Measurements from ENCODE around the gene MYO18B.

The MYO18B gene

DNA sequence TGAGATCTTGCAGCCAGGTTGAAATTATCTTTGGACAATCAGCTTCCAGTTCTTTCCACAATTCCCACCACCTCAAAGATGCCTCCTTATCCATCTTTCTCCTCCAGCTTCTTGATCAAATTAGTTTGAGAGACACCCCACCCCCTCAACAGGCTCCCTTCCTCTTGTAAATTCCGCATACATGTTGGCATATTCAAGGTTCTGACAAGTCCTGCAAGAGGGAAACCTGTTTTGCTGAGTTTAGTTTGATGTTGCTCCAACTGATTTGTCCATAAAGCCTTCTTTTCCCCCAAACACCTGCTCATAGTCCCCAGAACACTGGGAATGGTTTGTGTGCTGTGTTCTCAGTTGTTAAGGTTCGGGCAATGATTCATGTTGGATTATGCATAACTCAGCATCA, 73.6 kb downstream of the MYO18B start:
- H3K27me3 ChIP-seq (ENCODE audit: control insufficient read depth in 5 of 5, insufficient read depth in 4 of 5, low read length in 5 of 5): peaks cover 0 to 11% (median 0%) of the 10 kb centered on the region in 5 donors
- no peaks in the 10 kb centered on the region for H3K36me3 ChIP-seq (ENCODE audit: control insufficient read depth in 5 of 5, insufficient read depth in 5 of 5, low read length in 5 of 5)
- H3K4me1 ChIP-seq (ENCODE audit: control insufficient read depth in 5 of 5, insufficient read depth in 5 of 5, low read length in 5 of 5): no peaks in the 10 kb centered on the region
- no peak overlapping the region for H3K9ac ChIP-seq (ENCODE audit: low read length in 5 of 5)
- no peak overlapping the region for H3K27ac ChIP-seq (ENCODE audit: low read depth, low read length)
- H3K4me3 ChIP-seq (ENCODE audit: low read depth in 1 of 5, low read length in 5 of 5): no peak overlapping the region
- H3K9me3 ChIP-seq (ENCODE audit: control insufficient read depth in 5 of 5, low read length in 5 of 5): no peaks in the 10 kb centered on the region

DNA sequence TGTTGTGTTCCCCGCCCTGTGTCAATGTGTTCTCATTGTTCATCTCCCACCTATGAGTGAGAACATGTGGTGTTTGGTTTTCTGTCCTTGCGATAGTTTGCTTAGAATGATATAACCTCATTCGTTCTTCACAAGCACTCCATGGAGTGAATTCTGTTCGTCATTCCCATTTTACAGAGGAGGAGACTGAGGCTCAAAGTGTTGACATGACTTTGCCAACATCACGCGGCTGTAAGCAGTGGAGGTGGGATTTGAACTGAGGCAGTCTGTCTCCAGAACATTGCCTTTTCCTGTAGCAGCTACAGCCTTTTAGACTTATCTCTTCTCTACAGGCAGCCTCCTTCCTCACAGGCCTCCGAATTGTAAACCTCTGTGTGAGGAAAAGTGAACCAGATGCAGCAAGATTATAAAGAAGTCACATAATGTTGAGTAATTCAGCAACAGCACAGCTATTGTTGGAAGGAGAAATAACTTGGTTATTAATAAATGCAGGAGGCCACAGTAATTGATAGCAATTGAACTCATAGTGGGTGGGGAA, 74.6 kb downstream of the MYO18B start:
- peaks cover 0 to 11% (median 0%) of the 10 kb centered on the region in 5 donors for H3K27me3 ChIP-seq (ENCODE audit: control insufficient read depth in 5 of 5, insufficient read depth in 4 of 5, low read length in 5 of 5)
- no peak overlapping the region for H3K4me3 ChIP-seq (ENCODE audit: low read depth in 1 of 5, low read length in 5 of 5)
- no peaks in the 10 kb centered on the region for H3K36me3 ChIP-seq (ENCODE audit: control insufficient read depth in 5 of 5, insufficient read depth in 5 of 5, low read length in 5 of 5)
- peaks cover 0 to 3% (median 0%) of the 10 kb centered on the region in 5 donors for H3K9me3 ChIP-seq (ENCODE audit: control insufficient read depth in 5 of 5, low read length in 5 of 5)
- H3K4me1 ChIP-seq (ENCODE audit: control insufficient read depth in 5 of 5, insufficient read depth in 5 of 5, low read length in 5 of 5): no peaks in the 10 kb centered on the region
- H3K27ac ChIP-seq (ENCODE audit: low read depth, low read length): no peak overlapping the region
- no peak overlapping the region for H3K9ac ChIP-seq (ENCODE audit: low read length in 5 of 5)

DNA sequence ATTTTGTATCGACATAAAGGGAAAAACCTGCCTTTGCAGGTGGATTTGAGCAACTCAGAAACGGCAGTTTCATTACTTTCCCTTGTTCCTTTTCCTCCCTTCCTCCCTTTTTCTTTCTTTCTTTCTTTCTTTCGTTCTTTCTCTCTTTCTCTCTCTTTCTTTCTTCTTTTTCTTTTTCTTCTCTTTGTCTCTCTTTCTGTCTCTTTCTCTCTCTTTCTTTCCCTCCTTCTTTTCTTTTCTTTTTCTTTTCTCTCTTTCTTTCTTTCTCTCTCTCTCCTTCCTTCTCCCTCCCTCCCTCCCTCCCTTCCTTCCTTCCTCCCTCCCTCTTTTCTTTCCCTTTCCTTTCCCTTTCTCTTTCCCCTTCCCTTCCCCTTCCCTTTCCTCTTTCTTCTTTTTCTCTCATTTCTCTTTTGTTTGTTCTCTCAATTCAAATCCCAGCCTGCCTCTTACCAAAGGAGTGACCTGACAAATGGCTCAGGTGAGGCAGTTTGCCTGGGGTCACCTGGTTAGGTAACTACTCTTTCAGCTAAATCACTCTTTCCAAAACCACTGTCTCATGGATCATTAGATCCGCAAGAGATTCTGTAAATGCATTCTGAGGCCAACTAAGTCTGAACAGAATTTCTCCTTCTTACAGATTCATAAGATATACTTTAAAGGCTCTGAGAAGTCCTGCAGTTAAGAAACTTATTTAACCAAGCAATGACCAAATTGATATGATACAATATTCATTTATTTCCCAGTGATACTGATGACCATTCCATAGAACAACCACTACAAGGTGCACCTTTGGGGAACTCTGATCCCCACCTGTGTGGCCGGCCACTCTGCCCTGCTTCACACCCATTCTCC, 75.3 kb downstream of the MYO18B start:
- Histone ChIP-seq H3K9me3 (ENCODE audit: control insufficient read depth in 5 of 5, low read length in 5 of 5) (peaks cover 0 to 4% (median 0%) of the 10 kb centered on the region in 5 donors), H3K27me3 (ENCODE audit: control insufficient read depth in 5 of 5, insufficient read depth in 4 of 5, low read length in 5 of 5) (peaks cover 0 to 11% (median 0%) of the 10 kb centered on the region in 5 donors)

DNA sequence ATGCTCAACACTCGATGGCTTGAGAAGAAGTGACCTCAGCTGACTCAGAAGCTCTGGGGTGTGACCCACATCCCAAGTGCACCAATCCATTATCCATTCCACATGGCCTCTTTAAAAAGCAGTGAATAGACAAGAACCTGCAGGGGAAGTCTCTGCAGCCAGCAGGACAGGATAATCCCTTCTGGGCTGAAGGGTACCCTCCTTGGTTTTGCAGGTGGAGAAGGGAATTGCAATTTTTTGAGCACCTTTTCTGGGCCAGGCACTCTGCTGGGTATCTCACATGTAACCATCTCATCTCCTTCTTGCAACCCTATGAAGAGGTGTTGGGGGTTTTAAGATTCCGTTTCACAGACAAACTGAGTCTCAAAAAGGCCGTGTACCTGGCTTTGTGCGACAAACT, 76.6 kb downstream of the MYO18B start:
- Histone ChIP-seq H3K4me1 (ENCODE audit: control insufficient read depth in 5 of 5, insufficient read depth in 5 of 5, low read length in 5 of 5) (no peaks in the 10 kb centered on the region), H3K4me3 (ENCODE audit: low read depth in 1 of 5, low read length in 5 of 5) (no peak overlapping the region), H3K9ac (ENCODE audit: low read length in 5 of 5) (no peak overlapping the region), H3K27ac (ENCODE audit: low read depth, low read length) (no peak overlapping the region), H3K27me3 (ENCODE audit: control insufficient read depth in 5 of 5, insufficient read depth in 4 of 5, low read length in 5 of 5) (peaks cover 0 to 11% (median 0%) of the 10 kb centered on the region in 5 donors), H3K36me3 (ENCODE audit: control insufficient read depth in 5 of 5, insufficient read depth in 5 of 5, low read length in 5 of 5) (no peaks in the 10 kb centered on the region), H3K9me3 (ENCODE audit: control insufficient read depth in 5 of 5, low read length in 5 of 5) (peaks cover 0 to 5% (median 0%) of the 10 kb centered on the region in 5 donors)

More for the DNA sequence above, 75.3 kb downstream of the MYO18B start:
- no peak overlapping the region for H3K27ac ChIP-seq (ENCODE audit: low read depth, low read length)
- H3K4me1 ChIP-seq (ENCODE audit: control insufficient read depth in 5 of 5, insufficient read depth in 5 of 5, low read length in 5 of 5): no peaks in the 10 kb centered on the region
- no peak overlapping the region for H3K9ac ChIP-seq (ENCODE audit: low read length in 5 of 5)
- no peaks in the 10 kb centered on the region for H3K36me3 ChIP-seq (ENCODE audit: control insufficient read depth in 5 of 5, insufficient read depth in 5 of 5, low read length in 5 of 5)
- no peak overlapping the region for H3K4me3 ChIP-seq (ENCODE audit: low read depth in 1 of 5, low read length in 5 of 5)

DNA sequence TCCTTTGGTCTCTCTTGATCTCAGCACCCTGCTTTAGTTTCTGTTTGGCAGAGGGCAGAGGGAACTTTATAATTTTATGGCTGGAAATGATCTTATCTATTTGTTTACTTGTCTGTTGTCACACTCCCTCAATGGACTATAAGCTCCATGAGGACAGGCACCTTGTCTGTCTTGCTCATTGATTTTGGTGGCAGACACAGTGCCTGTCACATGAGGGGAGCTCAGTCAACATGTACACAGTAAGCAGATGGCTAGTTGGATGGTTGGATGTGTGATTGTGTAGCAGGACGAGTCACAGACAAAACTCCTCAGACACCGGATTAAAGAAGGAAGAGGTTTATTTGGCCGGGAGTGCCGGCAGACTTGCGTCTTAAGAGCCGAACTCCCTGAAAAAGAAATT, 80.4 kb downstream of the MYO18B start:
- no peak overlapping the region for H3K9ac ChIP-seq (ENCODE audit: low read length in 5 of 5)
- H3K4me1 ChIP-seq (ENCODE audit: control insufficient read depth in 5 of 5, insufficient read depth in 5 of 5, low read length in 5 of 5): no peaks in the 10 kb centered on the region
- no peaks in the 10 kb centered on the region for H3K36me3 ChIP-seq (ENCODE audit: control insufficient read depth in 5 of 5, insufficient read depth in 5 of 5, low read length in 5 of 5)
- no peak overlapping the region for H3K27ac ChIP-seq (ENCODE audit: low read depth, low read length)
- H3K4me3 ChIP-seq (ENCODE audit: low read depth in 1 of 5, low read length in 5 of 5): no peak overlapping the region
- H3K9me3 ChIP-seq (ENCODE audit: control insufficient read depth in 5 of 5, low read length in 5 of 5): peaks cover 0 to 5% (median 0%) of the 10 kb centered on the region in 5 donors
- peaks cover 0 to 15% (median 0%) of the 10 kb centered on the region in 5 donors for H3K27me3 ChIP-seq (ENCODE audit: control insufficient read depth in 5 of 5, insufficient read depth in 4 of 5, low read length in 5 of 5)

DNA sequence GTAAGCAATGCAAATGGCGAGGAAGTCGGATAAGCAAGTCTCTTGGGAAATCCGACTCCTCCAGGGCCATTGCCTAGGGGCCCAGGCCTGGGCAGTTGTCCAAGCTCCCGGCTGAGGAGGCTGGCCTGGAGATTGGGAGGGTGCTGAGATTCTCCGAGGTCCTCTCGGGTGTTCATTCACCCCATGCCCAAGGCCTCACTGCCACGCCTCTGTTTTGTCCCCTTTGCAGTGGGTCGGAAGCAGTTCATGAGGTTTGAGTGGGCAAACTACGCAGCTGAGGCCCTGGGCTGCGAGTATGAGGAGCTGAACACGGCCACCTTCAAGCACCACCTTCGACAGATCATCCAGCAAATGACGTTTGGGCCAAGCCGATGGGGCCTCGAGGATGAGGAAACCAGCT, 81.3 kb downstream of the MYO18B start:
- H3K9ac ChIP-seq (ENCODE audit: low read length in 5 of 5): no peak overlapping the region
- H3K27ac ChIP-seq (ENCODE audit: low read depth, low read length): no peak overlapping the region
- H3K4me1 ChIP-seq (ENCODE audit: control insufficient read depth in 5 of 5, insufficient read depth in 5 of 5, low read length in 5 of 5): no peaks in the 10 kb centered on the region
- no peaks in the 10 kb centered on the region for H3K36me3 ChIP-seq (ENCODE audit: control insufficient read depth in 5 of 5, insufficient read depth in 5 of 5, low read length in 5 of 5)
- peaks cover 0 to 5% (median 0%) of the 10 kb centered on the region in 5 donors for H3K9me3 ChIP-seq (ENCODE audit: control insufficient read depth in 5 of 5, low read length in 5 of 5)
- H3K27me3 ChIP-seq (ENCODE audit: control insufficient read depth in 5 of 5, insufficient read depth in 4 of 5, low read length in 5 of 5): peaks cover 0 to 9% (median 0%) of the 10 kb centered on the region in 5 donors
- no peak overlapping the region for H3K4me3 ChIP-seq (ENCODE audit: low read depth in 1 of 5, low read length in 5 of 5)

DNA sequence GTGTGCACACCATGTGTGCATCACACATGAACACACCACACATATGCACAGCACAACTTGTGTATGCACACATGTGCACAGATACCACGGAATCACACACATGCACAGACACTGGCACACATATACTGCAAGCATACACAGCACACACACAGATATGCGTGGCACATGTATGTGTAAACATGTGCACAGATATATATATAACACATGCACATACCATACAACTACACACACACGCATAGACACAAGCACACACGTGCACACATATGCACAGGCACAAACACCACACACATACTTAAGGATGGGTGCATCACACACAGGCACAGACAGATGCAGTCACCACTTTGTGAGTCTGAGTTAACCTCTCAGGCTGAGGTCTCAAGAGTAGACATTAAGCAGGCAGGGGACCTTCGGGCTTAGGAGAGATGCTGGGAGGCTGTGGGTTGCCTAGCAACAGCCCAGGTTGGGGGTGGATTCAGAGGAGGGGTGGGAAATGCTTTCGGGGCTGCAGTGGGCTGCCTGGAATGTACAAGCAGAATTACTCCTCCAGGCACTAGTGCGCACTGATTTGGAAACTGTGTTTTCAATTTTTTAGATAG, 82.9 kb downstream of the MYO18B start:
- peaks cover 0 to 5% (median 0%) of the 10 kb centered on the region in 5 donors for H3K9me3 ChIP-seq (ENCODE audit: control insufficient read depth in 5 of 5, low read length in 5 of 5)
- no peaks in the 10 kb centered on the region for H3K36me3 ChIP-seq (ENCODE audit: control insufficient read depth in 5 of 5, insufficient read depth in 5 of 5, low read length in 5 of 5)
- no peak overlapping the region for H3K9ac ChIP-seq (ENCODE audit: low read length in 5 of 5)
- H3K27ac ChIP-seq (ENCODE audit: low read depth, low read length): no peak overlapping the region
- H3K4me3 ChIP-seq (ENCODE audit: low read depth in 1 of 5, low read length in 5 of 5): no peak overlapping the region
- no peaks in the 10 kb centered on the region for H3K4me1 ChIP-seq (ENCODE audit: control insufficient read depth in 5 of 5, insufficient read depth in 5 of 5, low read length in 5 of 5)
- peaks cover 0 to 4% (median 0%) of the 10 kb centered on the region in 5 donors for H3K27me3 ChIP-seq (ENCODE audit: control insufficient read depth in 5 of 5, insufficient read depth in 4 of 5, low read length in 5 of 5)

DNA sequence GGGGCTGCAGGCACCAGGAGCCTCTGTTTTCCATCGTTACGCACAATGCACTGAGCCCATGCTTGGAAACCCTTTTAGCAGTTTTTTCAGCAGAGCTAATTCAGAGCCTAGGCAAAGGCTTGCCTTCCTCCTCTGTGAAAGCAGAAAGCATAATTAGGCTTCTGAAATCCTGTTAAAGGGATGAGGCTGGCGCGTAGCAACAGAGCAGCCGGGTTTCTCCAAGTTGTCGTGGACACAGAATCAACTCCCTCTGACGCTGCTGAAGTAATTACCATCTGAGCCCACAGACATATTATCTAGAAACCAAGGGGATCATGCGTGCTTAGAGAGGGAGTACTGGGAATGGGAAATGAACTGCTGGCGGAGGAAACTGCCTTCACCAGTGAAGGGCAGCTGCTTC, 85.4 kb downstream of the MYO18B start:
- H3K36me3 ChIP-seq (ENCODE audit: control insufficient read depth in 5 of 5, insufficient read depth in 5 of 5, low read length in 5 of 5): no peaks in the 10 kb centered on the region
- H3K27ac ChIP-seq (ENCODE audit: low read depth, low read length): no peak overlapping the region
- peaks cover 0 to 4% (median 0%) of the 10 kb centered on the region in 5 donors for H3K27me3 ChIP-seq (ENCODE audit: control insufficient read depth in 5 of 5, insufficient read depth in 4 of 5, low read length in 5 of 5)
- H3K4me3 ChIP-seq (ENCODE audit: low read depth in 1 of 5, low read length in 5 of 5): no peak overlapping the region
- H3K4me1 ChIP-seq (ENCODE audit: control insufficient read depth in 5 of 5, insufficient read depth in 5 of 5, low read length in 5 of 5): no peaks in the 10 kb centered on the region
- H3K9me3 ChIP-seq (ENCODE audit: control insufficient read depth in 5 of 5, low read length in 5 of 5): peaks cover 2 to 7% (median 5%) of the 10 kb centered on the region in 5 donors
- H3K9ac ChIP-seq (ENCODE audit: low read length in 5 of 5): no peak overlapping the region

DNA sequence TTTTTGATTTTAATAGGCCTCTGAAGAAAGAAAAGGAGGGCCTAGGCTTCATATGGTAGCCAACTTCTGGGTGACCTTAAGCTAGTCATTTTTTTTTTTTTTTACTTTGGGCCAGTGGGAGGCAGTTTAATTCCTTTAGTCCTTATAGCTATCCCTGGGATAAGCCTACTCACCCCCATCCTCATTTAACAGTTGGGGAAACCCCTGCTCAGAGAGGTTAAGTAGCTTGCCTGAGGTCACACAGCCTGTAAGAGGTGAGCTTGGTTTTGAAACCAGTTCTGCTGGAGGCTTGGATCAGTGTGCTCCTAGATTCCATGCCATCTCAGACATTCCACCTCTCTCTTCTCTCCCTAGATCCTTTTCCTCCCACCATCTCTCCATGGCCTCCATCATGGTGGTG, 86.4 kb downstream of the MYO18B start:
- Histone ChIP-seq H3K27me3 (ENCODE audit: control insufficient read depth in 5 of 5, insufficient read depth in 4 of 5, low read length in 5 of 5) (peaks cover 0 to 4% (median 0%) of the 10 kb centered on the region in 5 donors), H3K27ac (ENCODE audit: low read depth, low read length) (no peak overlapping the region), H3K9me3 (ENCODE audit: control insufficient read depth in 5 of 5, low read length in 5 of 5) (peaks cover 2 to 7% (median 5%) of the 10 kb centered on the region in 5 donors), H3K4me1 (ENCODE audit: control insufficient read depth in 5 of 5, insufficient read depth in 5 of 5, low read length in 5 of 5) (no peaks in the 10 kb centered on the region), H3K36me3 (ENCODE audit: control insufficient read depth in 5 of 5, insufficient read depth in 5 of 5, low read length in 5 of 5) (no peaks in the 10 kb centered on the region), H3K9ac (ENCODE audit: low read length in 5 of 5) (no peak overlapping the region), H3K4me3 (ENCODE audit: low read depth in 1 of 5, low read length in 5 of 5) (no peak overlapping the region)

DNA sequence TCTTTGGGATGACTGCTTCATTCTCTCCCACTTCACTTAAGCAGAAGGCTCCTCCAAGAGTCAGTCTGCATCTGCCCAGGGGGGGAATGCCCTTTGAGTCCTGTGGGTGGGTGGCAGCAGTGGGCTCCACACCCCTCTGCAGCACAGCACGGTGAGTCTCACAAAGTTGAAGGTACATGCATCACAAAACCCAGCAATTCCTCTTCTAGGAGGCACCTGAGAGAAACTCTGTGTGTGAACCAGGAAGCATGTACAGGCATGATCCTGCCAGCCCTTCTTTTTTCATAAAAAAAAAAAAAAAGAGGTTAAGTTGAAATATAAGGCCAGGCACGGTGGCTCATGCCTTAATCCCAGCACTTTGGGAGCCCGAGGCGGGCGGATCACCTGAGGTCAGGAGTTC, 87.2 kb downstream of the MYO18B start:
- Histone ChIP-seq H3K36me3 (ENCODE audit: control insufficient read depth in 5 of 5, insufficient read depth in 5 of 5, low read length in 5 of 5) (no peaks in the 10 kb centered on the region), H3K27ac (ENCODE audit: low read depth, low read length) (no peak overlapping the region), H3K27me3 (ENCODE audit: control insufficient read depth in 5 of 5, insufficient read depth in 4 of 5, low read length in 5 of 5) (peaks cover 0 to 4% (median 0%) of the 10 kb centered on the region in 5 donors), H3K4me1 (ENCODE audit: control insufficient read depth in 5 of 5, insufficient read depth in 5 of 5, low read length in 5 of 5) (no peaks in the 10 kb centered on the region), H3K4me3 (ENCODE audit: low read depth in 1 of 5, low read length in 5 of 5) (no peak overlapping the region), H3K9me3 (ENCODE audit: control insufficient read depth in 5 of 5, low read length in 5 of 5) (peaks cover 2 to 7% (median 5%) of the 10 kb centered on the region in 5 donors), H3K9ac (ENCODE audit: low read length in 5 of 5) (no peak overlapping the region)
